ENCODE results near the gene GRK7.

DNA sequence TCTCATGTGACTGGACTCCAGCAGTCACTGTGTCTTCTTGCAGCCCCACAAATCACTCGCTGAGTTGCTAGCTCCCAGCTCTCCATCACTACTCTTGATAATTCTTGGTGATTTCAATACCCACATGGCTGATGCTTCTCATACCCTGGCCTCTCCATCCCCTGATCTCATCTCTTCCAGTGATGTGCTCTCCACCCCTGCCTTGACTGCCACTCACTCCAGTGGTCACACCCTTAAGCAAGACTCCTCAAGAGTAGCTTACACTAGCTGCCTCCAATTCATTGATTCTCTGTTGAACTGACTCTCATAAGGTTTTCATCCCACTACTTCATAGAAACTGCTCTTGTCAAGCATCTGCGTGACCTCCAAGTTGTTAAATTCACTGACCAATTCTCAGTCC, 837 bp downstream of the GRK7 start:
- TF ChIP-seq POLR2A (IDR thresholded peaks at IDR 0.05; ENCODE audit: low read length) (no peak), GATA1 (IDR thresholded peaks at IDR 0.05; ENCODE audit: low read depth, low read length) (no peak)

All from erythroblast (primary cell).